Prostate gland (tissue), 2 donors: Measurements from ENCODE around the gene CST2. TPM values are rescaled to one million over a fixed set of nuclear protein-coding genes. Genes with fewer than 3 reads are reported as not detected.
"Not testable (repeated sequence)": the region's sequence is repeated elsewhere in the genome, so short reads cannot be mapped to it uniquely, and the experiment has no call there.

Experiments
- DNase-seq: peaks from one replicate; pipeline ENCODE4 v3.0.0-alpha.2; 2019; ENCODE audit warnings: low spot score
- H3K27ac ChIP-seq, 2 donors: fragments of 200-600 bp; sonication (generic); 2 replicates each; pipeline ENCODE4 v1.5.1; 2017 to 2019
- H3K27me3 ChIP-seq: fragments of 200-600 bp; sonication (generic); replicated peaks from 2 replicates; pipeline ENCODE4 v1.5.1; 2019; ENCODE audit not compliant: insufficient read depth
- H3K36me3 ChIP-seq, 2 donors: fragments of 200-600 bp; sonication (generic); 1 replicate in 1 of 2; 2 replicates in 1 of 2; pipeline versions ENCODE4 v1.5.1 to v1.8.1; 2017 to 2019
- H3K4me1 ChIP-seq: fragments of 200-600 bp; sonication (generic); replicated peaks from 2 replicates; pipeline ENCODE4 v1.5.1; 2019
- H3K4me3 ChIP-seq, 2 donors: fragments of 200-600 bp; sonication (generic); 2 replicates each; pipeline ENCODE4 v1.5.1; 2017 to 2019
- H3K9me3 ChIP-seq: fragments of 200-600 bp; sonication (generic); 2 replicates; pipeline ENCODE4 v1.5.1; 2017
- CTCF ChIP-seq, 4 experiments: fragments of 200-600 bp in 2 of 4; fragments of 450-650 bp in 2 of 4; sonication (generic) in 2 of 4; IDR thresholded peaks; 1 replicate in 3 of 4; 2 replicates in 1 of 4; pipeline ENCODE4 v1.5.1; 2016 to 2019; ENCODE audit warnings: antibody characterized with exemption in 4 of 4, mild to moderate bottlenecking in 2 of 4, moderate library complexity in 2 of 4
- POLR2A ChIP-seq: fragments of 450-650 bp; IDR thresholded peaks from one replicate; pipeline ENCODE4 v1.6.1; 2016; ENCODE audit warnings: antibody characterized with exemption, mild to moderate bottlenecking
- POLR2AphosphoS5 ChIP-seq: sonication (generic); formaldehyde crosslinking; IDR thresholded peaks from one replicate; pipeline ENCODE4 v1.6.1; 2017; ENCODE audit warnings: antibody characterized with exemption
- WGBS: methylation state at CpG from one replicate; pipeline ENCODE4 v1.1.5; 2018; 5-methylcytosine and 5-hydroxymethylcytosine counted together
- intact Hi-C: fragments of 100-400 bp; cut with DNase I; formaldehyde crosslinking; loops from one replicate; pipeline ENCODE4 v1.14.2; 2022
- total RNA-seq, 2 donors: library from RNA; depleted of rRNA; stranded (reverse); fragments of >200 nt; gene quantifications; one replicate each; pipeline ENCODE4 v1.1.0, GENCODE V29; 2016

Gene CST2
- total RNA-seq, 2 donors from 2014 or later: not detected

- Histone ChIP-seq H3K36me3 (no peaks in the 10 kb centered on the region), H3K27me3 (no peaks in the 10 kb centered on the region), H3K4me1 (no peaks in the 10 kb centered on the region), H3K4me3 (no peak overlapping the region), H3K9me3 (no peaks in the 10 kb centered on the region), H3K27ac (no peak overlapping the region)
- TF ChIP-seq POLR2A (no peak), POLR2AphosphoS5 (no peak), CTCF (IDR thresholded peaks at IDR 0.05) (no peak)
- no peak for DNase-seq
- intact Hi-C loops: no loop called here
- WGBS: 43% methylated on average over 4 of the region's 4 CpGs
Measured at GRCh38 chr20:23870461-23870860, 43.9 kb upstream of the CST2 start.

GRCh38 chr20:23869520-23869919 is 43.0 kb upstream of the CST2 start:
- no peak overlapping the region for H3K4me3 ChIP-seq
- H3K36me3 ChIP-seq: no peaks in the 10 kb centered on the region
- no peak for DNase-seq
- intact Hi-C loops: no loop called here
- WGBS: 95% methylated on average over 2 of the region's 2 CpGs
- no peaks in the 10 kb centered on the region for H3K9me3 ChIP-seq
- H3K27me3 ChIP-seq: no peaks in the 10 kb centered on the region
- TF ChIP-seq CTCF (IDR thresholded peaks at IDR 0.05) (no peak), POLR2AphosphoS5 (no peak), POLR2A (no peak)
- no peak overlapping the region for H3K27ac ChIP-seq
- no peaks in the 10 kb centered on the region for H3K4me1 ChIP-seq

- Histone ChIP-seq H3K27ac (no peak overlapping the region), H3K9me3 (no peaks in the 10 kb centered on the region), H3K4me3 (no peak overlapping the region), H3K27me3 (no peaks in the 10 kb centered on the region), H3K4me1 (no peaks in the 10 kb centered on the region), H3K36me3 (no peaks in the 10 kb centered on the region)
- 49% methylated on average over 5 of the region's 5 CpGs for WGBS
- intact Hi-C loops: no loop called here
- no peak for TF ChIP-seq CTCF (IDR thresholded peaks at IDR 0.05)
- TF ChIP-seq POLR2AphosphoS5: no peak
- TF ChIP-seq POLR2A: no peak
- no peak for DNase-seq
Measured at GRCh38 chr20:23868321-23868720, 41.8 kb upstream of the CST2 start.

GRCh38 chr20:23867152-23867776 is 40.7 kb upstream of the CST2 start:
- H3K4me1 ChIP-seq: no peaks in the 10 kb centered on the region
- no peaks in the 10 kb centered on the region for H3K36me3 ChIP-seq
- no peaks in the 10 kb centered on the region for H3K9me3 ChIP-seq
- H3K4me3 ChIP-seq: no peak overlapping the region
- intact Hi-C loops: no loop called here
- no peaks in the 10 kb centered on the region for H3K27me3 ChIP-seq
- TF ChIP-seq POLR2A: no peak
- TF ChIP-seq CTCF (IDR thresholded peaks at IDR 0.05): no peak
- TF ChIP-seq POLR2AphosphoS5: no peak
- DNase-seq: no peak
- no peak overlapping the region for H3K27ac ChIP-seq
- 53% methylated on average over 9 of the region's 9 CpGs for WGBS

- H3K27ac ChIP-seq, H3K36me3 ChIP-seq, H3K9me3 ChIP-seq, H3K4me1 ChIP-seq, intact Hi-C loops, DNase-seq, H3K27me3 ChIP-seq, H3K4me3 ChIP-seq: not testable (repeated sequence)
- WGBS: 52% methylated on average over 10 of the region's 10 CpGs
Measured at GRCh38 chr20:23860771-23861170, 34.2 kb upstream of the CST2 start.
